K562 (cell line): Measurements from ENCODE around the gene ETV3. TPM values are rescaled to one million over a fixed set of nuclear protein-coding genes. Genes with fewer than 3 reads are reported as not detected.

Source experiments
- ATAC-seq: fragments of 200-7000 bp; cut with Tn5 transposase; 3 replicates; pipeline ENCODE4 v1.9.1; 2020; ENCODE audit warnings: moderate library complexity
- BruUV-seq: library from RNA; stranded (reverse); fragments of 400-500 nt; replicated peaks from 2 replicates; lab custom pipeline; 2021; lab: Mats Ljungman, UMichigan
- CTCF ChIA-PET: fragments of 300-600 bp; formaldehyde crosslinking; extraction: SDS; loops from one replicate; lab custom pipeline; 2021; ENCODE audit warnings: low intra/inter-chr PET ratio; lab: Yijun Ruan, JAX
- POLR2A ChIA-PET: fragments of 300-600, 350-650 bp; sonication (Branson Sonifier 250); formaldehyde crosslinking; extraction: SDS; loops from one replicate; lab custom pipeline; 2021; ENCODE audit warnings: antibody characterized with exemption, inconsistent platforms; lab: Yijun Ruan, JAX
- DNase-seq, 4 experiments: peaks; one replicate each; pipeline versions ENCODE4 v3.0.0 to v3.0.0-alpha.2; 2011 to 2018; ENCODE audit warnings: low spot score in 3 of 4, mixed read lengths in 3 of 4; ENCODE audit errors: extremely low read depth in 1 of 4
- FAIRE-seq: peaks from 2 replicates; lab custom pipeline; 2011; peaks lifted over from hg19 to GRCh38; lab: Jason Lieb, UNC
- H2AFZ ChIP-seq: 2 replicates; pipeline ENCODE4 v1.6.0; 2011; ENCODE audit warnings: low read depth, low read length, control low read depth, inconsistent platforms
- H3K27ac ChIP-seq: fragments of 200-600 bp; 3 replicates; pipeline ENCODE4 v1.8.0; 2011; ENCODE audit warnings: low read depth, mild to moderate bottlenecking, control low read depth, inconsistent platforms, low read length, moderate library complexity, mixed read lengths; ENCODE audit errors: extremely low read depth
- H3K27me3 ChIP-seq, 2 experiments: fragments of 300-600 bp in 1 of 2; 2 replicates in 1 of 2; 3 replicates in 1 of 2; pipeline versions ENCODE4 v1.6.0 to v1.8.0; 2011; ENCODE audit warnings: inconsistent platforms in 2 of 2, low read length in 2 of 2, mild to moderate bottlenecking in 1 of 2, mixed read lengths in 1 of 2, moderate library complexity in 1 of 2; ENCODE audit not compliant: control insufficient read depth in 2 of 2, insufficient read depth in 2 of 2
- H3K36me3 ChIP-seq: fragments of 300-600 bp; 3 replicates; pipeline ENCODE4 v1.8.0; 2011; ENCODE audit warnings: mild to moderate bottlenecking, low read length, inconsistent platforms; ENCODE audit not compliant: control insufficient read depth, insufficient read depth
- H3K4me1 ChIP-seq, 2 experiments: fragments of 200-600 bp in 1 of 2; replicated peaks in 1 of 2; 2 replicates in 1 of 2; 3 replicates in 1 of 2; pipeline versions ENCODE4 v1.5.1 to v1.8.0; 2011; ENCODE audit warnings: inconsistent platforms in 2 of 2, low read length in 2 of 2, mild to moderate bottlenecking in 1 of 2, mixed read lengths in 1 of 2, moderate library complexity in 1 of 2; ENCODE audit not compliant: control insufficient read depth in 2 of 2, insufficient read depth in 2 of 2
- H3K4me2 ChIP-seq: 2 replicates; pipeline ENCODE4 v1.6.1; 2011; ENCODE audit warnings: low read length, control low read depth, inconsistent platforms, mixed read lengths; ENCODE audit not compliant: insufficient read depth
- H3K4me3 ChIP-seq: fragments of 200-600 bp; sonication (generic), shearing (Covaris generic); 2 replicates; pipeline ENCODE4 v1.5.1; 2016; ENCODE audit warnings: control low read depth, inconsistent platforms
- H3K79me2 ChIP-seq: fragments of 200-600 bp; 3 replicates; pipeline ENCODE4 v1.8.0; 2011; ENCODE audit warnings: low read length, inconsistent platforms; ENCODE audit not compliant: control insufficient read depth, insufficient read depth
- H3K9ac ChIP-seq, 2 experiments: 2 replicates each; pipeline versions ENCODE4 v1.6.0 to v1.6.1; 2011; ENCODE audit warnings: low read depth in 2 of 2, low read length in 2 of 2, control low read depth in 1 of 2, inconsistent platforms in 1 of 2, mild to moderate bottlenecking in 1 of 2, mixed read lengths in 1 of 2; ENCODE audit not compliant: insufficient read depth in 1 of 2
- H3K9me1 ChIP-seq: one replicate; pipeline ENCODE4 v1.6.0; 2011; ENCODE audit warnings: inconsistent platforms, mild to moderate bottlenecking, low read length, moderate library complexity; ENCODE audit not compliant: control insufficient read depth, insufficient read depth
- H3K9me3 ChIP-seq: replicated peaks from 2 replicates; pipeline ENCODE4 v1.5.1; 2011; ENCODE audit warnings: low read depth, low read length, inconsistent platforms; ENCODE audit not compliant: control insufficient read depth, insufficient read depth
- H4K20me1 ChIP-seq: replicated peaks from 2 replicates; pipeline ENCODE4 v1.6.1; 2011; ENCODE audit warnings: low read length, inconsistent platforms, mixed read lengths; ENCODE audit not compliant: control insufficient read depth, insufficient read depth
- CTBP1 ChIP-seq: fragments of 450-650 bp; IDR thresholded peaks from 2 replicates; pipeline ENCODE4 v1.6.1; 2016; ENCODE audit warnings: borderline replicate concordance
- DMBX1 ChIP-seq: fragments of 250-450 bp; sonication (Bioruptor Pico); IDR thresholded peaks from 2 replicates; pipeline ENCODE4 v1.8.0; 2022; ENCODE audit warnings: inconsistent platforms, mild to moderate bottlenecking, moderate library complexity, borderline replicate concordance
- FOXA1 ChIP-seq: fragments of 450-650 bp; IDR thresholded peaks from 2 replicates; pipeline ENCODE4 v1.6.1; 2016; ENCODE audit warnings: mild to moderate bottlenecking, borderline replicate concordance
- KLF16 ChIP-seq: IDR thresholded peaks from 2 replicates; pipeline ENCODE4 v1.6.1; 2016; ENCODE audit warnings: antibody characterized with exemption
- MCM7 ChIP-seq, 2 experiments: fragments of 450-650 bp; IDR thresholded peaks; 2 replicates each; pipeline ENCODE4 v1.6.1; 2016 to 2018
- NFE2L1 ChIP-seq: fragments of 450-650 bp; IDR thresholded peaks from 2 replicates; pipeline ENCODE4 v1.6.1; 2016; ENCODE audit warnings: missing genetic modification characterization, low read depth, mild to moderate bottlenecking, missing compliant biosample characterization, moderate library complexity, borderline replicate concordance
- NKRF ChIP-seq: fragments of 450-650 bp; IDR thresholded peaks from 2 replicates; pipeline ENCODE4 v1.6.1; 2016; ENCODE audit warnings: borderline replicate concordance
- SAP30 ChIP-seq: fragments of 200-600 bp; sonication (generic); IDR thresholded peaks from 2 replicates; pipeline ENCODE4 v1.6.1; 2012; ENCODE audit warnings: borderline replicate concordance, low read depth, mild to moderate bottlenecking, moderate library complexity, low read length, control low read depth, inconsistent platforms; ENCODE audit not compliant: insufficient read depth, poor library complexity, severe bottlenecking
- ZNF347 ChIP-seq: fragments of 450-650 bp; formaldehyde crosslinking; IDR thresholded peaks from 2 replicates; pipeline ENCODE4 v1.4.0; 2020; ENCODE audit warnings: low read depth, mild to moderate bottlenecking, moderate library complexity
- ZNF384 ChIP-seq: IDR thresholded peaks from 2 replicates; pipeline ENCODE4 v1.6.1; 2012; ENCODE audit warnings: low read depth, low read length, improper control_type of control experiment
- ZNF445 ChIP-seq: fragments of 250-450 bp; sonication (Bioruptor Pico); IDR thresholded peaks from 2 replicates; pipeline ENCODE4 v1.4.0; 2020; ENCODE audit warnings: low read depth, mild to moderate bottlenecking, moderate library complexity
- ZNF639 ChIP-seq, 2 experiments: fragments of 200-800 bp in 1 of 2; sonication (Bioruptor generic) in 1 of 2; sonication (generic) in 1 of 2; formaldehyde crosslinking in 1 of 2; IDR thresholded peaks in 1 of 2; conservative IDR thresholded peaks in 1 of 2; 2 replicates each; pipeline versions ENCODE4 v1.5.0 to v1.6.1; 2016 to 2020; ENCODE audit warnings: missing compliant biosample characterization in 1 of 2, missing genetic modification characterization in 1 of 2, missing genetic modification reagents in 1 of 2
- WGBS: fragments of 100-300 bp; shearing (Covaris generic); methylation state at CpG from one replicate; pipeline ENCODE4 v1.1.6; 2016; ENCODE audit warnings: low coverage, mixed read lengths; ENCODE audit not compliant: insufficient coverage; ENCODE audit errors: missing lambda C conversion rate; 5-methylcytosine and 5-hydroxymethylcytosine counted together
- in situ Hi-C: fragments of 300-500 bp; cut with MboI; formaldehyde crosslinking; loops from 4 replicates; pipeline ENCODE4 v1.15.0; 2018; ENCODE audit warnings: inconsistent platforms, mixed read lengths
- intact Hi-C: fragments of 100-400 bp; cut with micrococcal nuclease; formaldehyde crosslinking; loops from 2 replicates; pipeline ENCODE4 v1.14.2; 2022
- polyA plus RNA-seq, 8 experiments: library from polyadenylated mRNA; depleted of rRNA in 4 of 8; stranded (reverse) in 5 of 8; unstranded in 3 of 8; fragments of >200 nt; fragmentation: Nextera tagmentation in 2 of 8; fragmentation: Illumina TruSeq in 1 of 8; extraction: Ambion mirVana in 2 of 8; extraction: Trizol in 1 of 8; gene quantifications; 2 replicates each; pipeline versions ENCODE4 v1.2.1 to v1.2.3, GENCODE V29; 2011 to 2014; ENCODE audit warnings: inconsistent platforms in 1 of 8, missing spikeins in 1 of 8
- total RNA-seq, 7 experiments: library from RNA; depleted of rRNA in 6 of 7; stranded (reverse); fragments of >200 nt in 6 of 7; fragmentation: Illumina TruSeq in 2 of 7; extraction: Trizol in 2 of 7; gene quantifications; 2 replicates each; pipeline versions ENCODE4 v1.2.1 to v1.2.3, GENCODE V29; 2011 to 2021; ENCODE audit warnings: low replicate concordance in 1 of 7

Gene ETV3
- total and polyA plus RNA-seq, 9 of the 15 experiments (the other 6 are each of a cell fraction or from before 2014, with no cell fraction given) = 3.1 to 16.0 (median 9.0) TPM

- ATAC-seq = no peak
- Histone ChIP-seq H3K79me2 (no peaks in the 10 kb centered on the region), H3K9ac (no peak overlapping the region), H3K27ac (no peak overlapping the region), H3K27me3 (peaks cover 0 to 22% of the 10 kb centered on the region in 2 experiments; a peak in 2 of 5 replicates), H4K20me1 (no peaks in the 10 kb centered on the region; the same call in 1 of the 2 replicates), H3K9me3 (no peaks in the 10 kb centered on the region), H3K4me2 (no peak overlapping the region), H3K9me1 (no peaks in the 10 kb centered on the region), H3K36me3 (no peaks in the 10 kb centered on the region), H3K4me1 (no peaks in the 10 kb centered on the region; a peak in 1 of 5 replicates), H2AFZ (no peak overlapping the region), H3K4me3 (no peak overlapping the region)
- no peak for DNase-seq
- CTCF ChIA-PET = interaction anchor here (0.7 kb wide), 1 partner anchor 38 kb away, joined by 6 read pairs; no protein-coding TSS in a partner anchor
- no TSS peak for BruUV-seq
- no peak for FAIRE-seq
- TF ChIP-seq NKRF (no peak), CTBP1 (no peak), MCM7 (IDR thresholded peaks at IDR 0.05) (no peak), SAP30 (no peak), ZNF445 (CRISPR knock-in tag) (no peak), ZNF347 (CRISPR knock-in tag) (no peak), ZNF384 (no peak), NFE2L1 (tag) (no peak), FOXA1 (no peak), ZNF639 (CRISPR knock-in tag; conservative IDR thresholded peaks at IDR 0.05 in 1 of 2, IDR thresholded peaks at IDR 0.05 in 1 of 2) (no peak), KLF16 (no peak), DMBX1 (CRISPR knock-in tag) (no peak)
- WGBS = 12% methylated on average over 5 of the region's 5 CpGs
- intact Hi-C loops (no loop called here), in situ Hi-C loops (no loop called here)
- POLR2A ChIA-PET = interaction anchor here (0.6 kb wide), 1 partner anchor 42 kb away, joined by 3 read pairs; no protein-coding TSS in a partner anchor
Measured at GRCh38 chr1:157084720-157085119, 53.5 kb downstream of the ETV3 start.
